Panc1 (cell line): ENCODE measurements around the gene SOX5. TPM values are rescaled to one million over a fixed set of nuclear protein-coding genes. Genes with fewer than 3 reads are reported as not detected.

Experiments used
- ATAC-seq: fragments of 200-7000 bp; cut with Tn5 transposase; 2 replicates; pipeline ENCODE4 v1.9.1; 2020; ENCODE audit warnings: mild to moderate bottlenecking, moderate library complexity
- BruUV-seq: library from RNA; stranded (reverse); fragments of 400-500 nt; replicated peaks from 2 replicates; lab custom pipeline; 2021; lab: Mats Ljungman, UMichigan
- CTCF ChIA-PET: fragments of 300-600 bp; sonication (Branson Sonifier 250); formaldehyde crosslinking; loops from one replicate; lab custom pipeline; 2022; ENCODE audit warnings: antibody characterized with exemption; lab: Charles Lee
- POLR2A ChIA-PET: fragments of 300-600 bp; sonication (Branson Sonifier 250); formaldehyde crosslinking; loops from one replicate; lab custom pipeline; 2022; ENCODE audit warnings: antibody characterized with exemption; lab: Charles Lee
- DNase-seq: peaks from one replicate; pipeline ENCODE4 v3.0.0-alpha.2; 2010; ENCODE audit warnings: low read depth, low spot score
- H3K27ac ChIP-seq: 2 replicates; pipeline ENCODE4 v1.5.1; 2011; ENCODE audit warnings: mild to moderate bottlenecking, low read length, inconsistent platforms
- H3K27me3 ChIP-seq: fragments of 200-500 bp; sonication (Bioruptor generic); 2 replicates; pipeline ENCODE4 v1.6.0; 2014; ENCODE audit warnings: low read length, inconsistent platforms; ENCODE audit not compliant: control insufficient read depth, insufficient read depth
- H3K36me3 ChIP-seq: fragments of 200-500 bp; sonication (Bioruptor generic); 2 replicates; pipeline ENCODE4 v1.5.1; 2014; ENCODE audit warnings: inconsistent platforms, mild to moderate bottlenecking, low read length, moderate library complexity; ENCODE audit not compliant: control insufficient read depth, insufficient read depth
- H3K4me1 ChIP-seq: 2 replicates; pipeline ENCODE4 v1.5.1; 2011; ENCODE audit warnings: inconsistent platforms, mild to moderate bottlenecking, low read length, moderate library complexity; ENCODE audit not compliant: control insufficient read depth, insufficient read depth
- H3K4me3 ChIP-seq, 2 experiments: 2 replicates each; pipeline ENCODE4 v1.5.1; 2011 to 2012; ENCODE audit warnings: low read depth in 2 of 2, low read length in 2 of 2, mild to moderate bottlenecking in 2 of 2, inconsistent platforms in 1 of 2, moderate library complexity in 1 of 2
- H3K9me3 ChIP-seq: fragments of 200-500 bp; sonication (Bioruptor generic); 2 replicates; pipeline ENCODE4 v1.5.1; 2014; ENCODE audit warnings: low read depth, mild to moderate bottlenecking, inconsistent platforms, low read length, moderate library complexity; ENCODE audit not compliant: control insufficient read depth, insufficient read depth
- CTCF ChIP-seq: fragments of 450-650 bp; IDR thresholded peaks from 2 replicates; pipeline ENCODE4 v1.5.1; 2017; ENCODE audit warnings: mild to moderate bottlenecking
- POLR2AphosphoS5 ChIP-seq: IDR thresholded peaks from 2 replicates; pipeline ENCODE4 v1.6.1; 2012; ENCODE audit warnings: mild to moderate bottlenecking, low read depth, low read length, moderate library complexity
- REST ChIP-seq, 2 experiments: IDR thresholded peaks; 2 replicates each; pipeline ENCODE4 v1.6.1; 2011 to 2012; ENCODE audit warnings: low read depth in 2 of 2, control low read depth in 1 of 2, low read length in 1 of 2, mild to moderate bottlenecking in 1 of 2, moderate library complexity in 1 of 2; ENCODE audit not compliant: insufficient read depth in 1 of 2
- SIN3A ChIP-seq: IDR thresholded peaks from 2 replicates; pipeline ENCODE4 v1.6.1; 2012; ENCODE audit warnings: low read depth, mild to moderate bottlenecking, low read length, moderate library complexity, borderline replicate concordance; ENCODE audit not compliant: insufficient read depth
- TCF7L2 ChIP-seq: IDR thresholded peaks from 2 replicates; pipeline ENCODE4 v1.6.1; 2011; ENCODE audit warnings: mild to moderate bottlenecking, low read depth, low read length, inconsistent platforms
- in situ Hi-C: cut with HindIII; loops from 2 replicates; pipeline ENCODE4 v1.10.0; 2016; ENCODE audit warnings: low sequenced_read_pairs, low pct_unique_long_range_greater_than_20kb
- intact Hi-C: fragments of 100-400 bp; cut with micrococcal nuclease; formaldehyde crosslinking; loops from one replicate; pipeline ENCODE4 v1.10.0; 2022; ENCODE audit not compliant: unreplicated experiment
- total RNA-seq: library from RNA; stranded (reverse); gene quantifications from one replicate; pipeline ENCODE4 v1.2.1, GENCODE V29; 2021; ENCODE audit not compliant: unreplicated experiment

The SOX5 gene
- total RNA-seq, 1 experiment from 2014 or later, result 0.23 TPM

GRCh38 chr12:23817345-23817744, 132.1 kb downstream of the SOX5 start:
- TF ChIP-seq TCF7L2 (no peak), POLR2AphosphoS5 (no peak), REST (IDR thresholded peaks at IDR 0.05; ENCODE audit: insufficient read depth in 1 of 2, low read depth in 2 of 2, low read length in 1 of 2) (no peak), SIN3A (no peak), CTCF (no peak)
- ChIA-PET POLR2A (no interaction called here), CTCF (no interaction called here)
- DNase-seq (no peak), ATAC-seq (no peak)
- Histone ChIP-seq H3K4me3 (no peak overlapping the region), H3K27ac (no peak overlapping the region), H3K9me3 (no peaks in the 10 kb centered on the region), H3K27me3 (no peaks in the 10 kb centered on the region), H3K36me3 (no peaks in the 10 kb centered on the region), H3K4me1 (no peaks in the 10 kb centered on the region)
- in situ Hi-C loops (no loop called here), intact Hi-C loops (no loop called here)
- no TSS peak for BruUV-seq

GRCh38 chr12:23816394-23816851, 133.0 kb downstream of the SOX5 start:
- intact Hi-C loops, result no loop called here
- TF ChIP-seq SIN3A, result no peak
- no peak for TF ChIP-seq TCF7L2
- TF ChIP-seq POLR2AphosphoS5, result no peak
- TF ChIP-seq REST (IDR thresholded peaks at IDR 0.05; ENCODE audit: insufficient read depth in 1 of 2, low read depth in 2 of 2, low read length in 1 of 2), result no peak
- no peak for TF ChIP-seq CTCF
- in situ Hi-C loops, result no loop called here
- Histone ChIP-seq H3K4me3 (no peak overlapping the region), H3K36me3 (no peaks in the 10 kb centered on the region), H3K27ac (no peak overlapping the region), H3K9me3 (no peaks in the 10 kb centered on the region), H3K27me3 (no peaks in the 10 kb centered on the region), H3K4me1 (no peaks in the 10 kb centered on the region)
- POLR2A ChIA-PET, result interaction anchor here (0.7 kb wide), 1 partner anchor 271 kb away, joined by 5 read pairs; no protein-coding TSS in a partner anchor
- BruUV-seq, result no TSS peak
- CTCF ChIA-PET, result no interaction called here
- no peak for ATAC-seq
- DNase-seq, result no peak
